Stimulated activated CD4-positive, alpha-beta T cell treated with anti-CD3 and anti-CD28 coated beads, Interleukin-4, amount 100 ng/mL, for 1 hour (primary cell): ENCODE results near the gene PDXDC1.
A peak's percentile ranks its signal among the peaks of the same experiment; 100 is the strongest.
"Not testable (repeated sequence)": the region's sequence is repeated elsewhere in the genome, so short reads cannot be mapped to it uniquely, and the experiment has no call there.

ENCODE experiments used
- DNase-seq: peaks from one replicate; pipeline ENCODE4 v3.0.0-alpha.2; 2020

PDXDC1 gene

DNA sequence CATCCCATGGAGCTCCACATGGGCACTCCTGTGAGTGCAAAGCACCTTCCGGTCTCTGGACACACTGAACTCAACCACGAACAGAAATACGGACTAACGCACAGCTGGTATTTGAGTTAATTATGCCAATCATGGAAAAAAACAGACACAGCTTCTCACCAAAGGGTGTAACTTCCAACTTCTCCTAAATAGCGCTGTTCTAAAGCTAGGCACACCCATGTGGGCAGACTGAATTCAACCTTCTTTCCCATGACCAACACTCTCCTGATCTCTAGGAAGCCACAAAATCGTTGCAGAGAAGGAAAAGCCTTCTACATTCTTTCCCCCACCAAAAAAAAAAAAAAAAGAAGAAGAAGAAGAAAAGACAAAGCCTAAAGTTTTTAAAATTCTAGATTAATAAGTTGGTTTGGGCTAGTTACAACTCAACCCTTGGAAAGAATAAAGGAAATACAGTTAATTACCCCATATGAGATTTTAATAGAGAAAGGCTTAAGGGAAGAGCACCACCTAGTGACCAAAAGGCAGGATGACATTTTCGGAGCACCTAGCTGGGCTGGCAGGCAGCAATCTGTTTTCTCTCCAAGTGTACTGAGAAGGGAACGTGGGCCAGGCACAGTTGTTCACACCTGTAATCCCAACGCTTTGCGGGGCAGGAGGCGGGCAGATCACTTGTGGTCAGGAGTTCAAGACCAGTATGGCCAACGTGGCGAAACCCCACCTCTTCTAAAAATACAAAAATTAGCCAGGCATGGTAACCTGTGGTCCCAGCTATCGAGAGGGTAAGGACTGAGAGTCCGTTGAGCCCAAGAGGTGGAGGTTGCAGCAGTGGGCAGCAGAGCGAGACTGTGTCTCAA, 97.3 kb downstream of the PDXDC1 start:
- DNase-seq, result not testable (repeated sequence)

DNA sequence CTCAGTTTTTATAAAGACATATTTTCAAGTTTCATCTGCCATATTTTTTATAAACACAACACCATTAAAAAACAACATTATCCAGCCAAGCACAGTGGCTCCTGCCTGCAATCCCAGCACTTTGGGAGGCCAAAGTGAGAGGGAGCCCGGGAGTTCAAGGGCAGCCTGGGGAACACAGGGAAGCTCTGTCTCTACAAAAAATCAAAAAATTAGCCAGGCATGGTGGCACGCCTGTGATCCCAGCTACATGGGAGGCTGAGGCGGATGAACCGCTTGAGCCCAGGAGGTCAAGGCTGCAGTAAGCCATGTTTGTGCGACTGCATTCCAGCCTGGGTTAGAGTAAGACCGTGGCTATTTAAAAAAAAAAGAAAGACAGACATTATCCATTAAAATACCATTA, 98.3 kb downstream of the PDXDC1 start:
- DNase-seq, result no peak

DNA sequence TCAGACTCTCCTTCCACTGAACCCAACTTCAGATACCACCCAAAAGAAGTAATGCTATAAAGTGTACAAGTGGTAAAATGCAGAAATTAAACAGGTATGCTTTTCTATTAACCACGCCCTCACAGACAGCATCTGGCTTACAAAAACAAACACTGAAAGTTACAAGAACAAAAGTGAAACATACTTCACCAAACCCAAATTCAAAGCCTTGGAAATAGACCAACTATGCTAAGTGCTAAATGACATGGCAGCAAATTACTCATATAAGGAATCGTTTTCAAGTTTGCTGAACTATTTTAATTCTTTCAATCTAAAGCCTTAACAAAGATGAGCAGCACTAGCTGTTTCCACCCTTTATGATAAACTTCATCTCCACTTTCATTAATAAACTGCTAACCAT, 101.3 kb downstream of the PDXDC1 start:
- DNase-seq, result not testable (repeated sequence)

DNA sequence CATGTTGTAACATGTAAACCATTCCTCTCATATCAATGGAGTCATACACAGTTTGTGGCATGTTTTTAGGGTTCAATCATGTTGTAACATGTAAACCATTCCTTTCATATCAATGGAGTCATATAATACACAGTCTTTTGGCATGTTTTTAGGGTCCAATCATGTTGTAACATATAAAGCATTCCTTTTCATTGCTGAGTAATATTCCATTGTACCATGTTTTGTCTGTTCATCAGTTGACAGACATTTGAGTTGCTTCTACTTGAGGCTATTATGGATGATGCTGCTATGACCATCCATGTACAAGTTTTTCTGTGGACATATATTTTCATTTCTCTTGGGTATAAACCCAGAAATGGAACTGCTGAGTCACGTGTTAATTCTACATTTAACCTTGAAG, 106.1 kb downstream of the PDXDC1 start:
- not testable (repeated sequence) for DNase-seq

DNA sequence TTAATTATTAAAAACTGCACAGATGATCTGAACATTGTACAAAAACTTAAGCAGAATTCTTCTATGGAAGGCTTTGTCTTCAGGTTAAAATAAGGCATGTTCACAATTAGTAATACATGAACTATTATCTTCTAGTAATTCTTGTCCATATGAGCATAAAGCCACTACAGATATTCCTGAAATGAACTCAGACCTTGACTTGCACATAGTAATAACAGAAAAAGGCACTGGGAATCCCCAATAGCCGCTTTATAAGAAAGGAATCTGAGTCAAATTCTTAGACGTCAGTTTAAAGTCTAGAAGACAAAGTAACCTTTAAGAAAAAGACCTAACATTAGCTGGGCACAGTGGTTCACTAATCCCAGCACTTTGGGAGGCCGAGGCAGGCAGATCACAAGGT, 108.0 kb downstream of the PDXDC1 start:
- DNase-seq, result not testable (repeated sequence)

DNA sequence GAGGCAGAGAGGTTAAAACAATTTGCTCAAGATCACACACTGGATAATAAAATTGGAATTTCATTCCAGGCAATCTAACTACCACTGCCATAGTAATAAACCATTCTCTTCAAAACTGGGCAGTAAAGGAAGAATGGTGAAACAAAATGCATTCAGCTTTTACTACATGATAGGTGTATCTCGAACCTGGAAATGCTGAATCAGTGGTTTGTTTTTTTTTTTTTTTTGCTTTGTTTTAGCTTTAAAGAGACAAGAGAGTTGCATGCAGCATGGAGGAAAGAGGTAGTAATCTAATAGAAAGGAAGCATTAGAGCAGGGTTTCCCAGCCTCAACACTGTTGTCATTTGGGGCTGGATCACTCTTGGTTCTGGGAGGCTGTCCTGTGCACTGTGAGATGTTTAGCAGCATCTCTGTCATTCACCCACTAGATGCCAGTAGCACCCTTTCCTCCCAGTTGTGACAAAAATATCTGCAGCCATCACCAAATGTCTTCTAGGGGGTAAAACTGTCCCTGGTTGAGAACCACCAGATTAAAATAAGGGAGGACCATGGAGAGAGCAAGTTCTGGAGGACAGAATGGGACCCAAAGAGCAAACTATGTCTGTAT, 115.9 kb downstream of the PDXDC1 start:
- not testable (repeated sequence) for DNase-seq

DNA sequence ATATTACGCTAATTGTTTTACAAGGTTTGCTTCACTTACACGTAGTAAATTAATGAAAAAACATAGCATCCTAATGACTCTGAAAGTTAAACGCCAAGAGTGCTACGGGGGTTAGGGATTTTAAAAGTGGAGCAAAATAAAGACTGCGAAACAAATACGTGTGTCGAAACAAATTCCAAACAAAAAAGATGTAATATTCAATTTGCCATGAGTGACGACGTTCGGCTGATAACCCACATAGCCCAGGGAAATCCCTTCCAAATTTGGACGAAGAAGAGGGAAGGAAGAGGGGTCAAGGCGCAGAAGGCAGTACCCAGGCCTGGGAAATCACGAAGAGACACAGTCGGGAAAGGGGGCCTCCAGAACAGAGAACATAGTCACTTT, 118.7 kb downstream of the PDXDC1 start:
- not testable (repeated sequence) for DNase-seq

DNA sequence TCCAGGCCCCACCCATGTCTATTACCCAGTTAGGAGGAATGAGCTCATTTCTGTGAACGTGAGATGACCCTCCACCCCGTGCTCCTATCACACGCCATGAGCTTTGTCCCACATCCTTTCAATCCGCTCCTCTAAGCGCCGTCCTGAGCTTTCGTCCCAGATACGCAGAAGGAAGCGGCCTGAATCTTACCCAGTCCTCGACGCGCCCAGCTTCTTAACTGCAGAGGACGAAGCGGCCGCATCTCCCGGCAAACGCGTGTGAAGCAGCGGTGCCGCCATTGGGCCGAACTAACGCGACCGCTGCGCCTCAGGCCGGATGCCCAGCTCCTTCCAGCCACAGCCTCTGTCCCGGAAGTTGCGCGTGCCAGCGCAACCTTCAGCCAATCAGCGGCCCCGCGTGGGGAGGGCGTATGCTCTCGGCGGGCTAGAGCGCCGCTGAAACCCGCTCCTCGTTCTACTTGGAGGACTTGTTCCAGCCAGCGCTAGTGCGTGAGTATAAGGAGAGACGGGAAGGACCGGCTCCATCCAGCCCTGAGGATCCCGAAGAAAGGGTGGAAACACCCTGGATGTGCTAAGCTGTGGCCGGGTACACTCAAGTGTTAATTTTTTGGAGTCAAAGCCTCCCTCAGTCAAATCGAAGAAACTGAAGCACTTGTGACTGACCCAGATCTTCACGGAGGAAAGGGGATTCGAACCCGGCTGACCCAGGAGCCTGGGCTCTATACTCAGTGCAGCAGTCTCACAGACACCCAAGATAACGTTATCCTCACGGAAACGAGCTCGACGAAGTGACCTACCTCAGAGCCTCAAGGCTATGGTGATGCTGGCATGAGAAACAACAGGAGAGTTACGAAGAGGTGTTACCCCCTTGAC, 119.4 kb downstream of the PDXDC1 start, which contains the start of gene RRN3:
Gene RRN3, minus strand, starts transcription at position 318 of the 873 bp plus-strand sequence. Its CDS starts 39 bp downstream, at position 279.
- peak; percentile 89 for DNase-seq

DNA sequence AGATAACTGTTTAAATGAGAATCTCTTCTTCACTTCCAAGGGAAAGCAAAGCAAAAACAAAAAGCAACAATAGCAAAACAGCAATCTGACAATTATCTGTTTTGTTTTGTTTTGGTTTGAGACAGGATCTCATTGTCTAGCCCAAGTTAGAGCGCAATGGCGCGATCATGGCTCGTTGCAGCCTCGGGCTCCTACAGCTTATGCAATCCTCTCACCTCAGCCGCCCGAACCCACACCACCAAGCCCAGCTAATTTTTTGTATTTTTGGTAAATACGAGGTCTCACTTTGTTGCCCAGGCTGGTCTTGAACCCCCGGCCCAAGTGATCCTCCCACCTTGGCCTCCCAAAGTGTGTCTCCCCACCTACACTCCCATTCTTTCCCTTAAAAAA, 121.8 kb downstream of the PDXDC1 start:
- DNase-seq, result not testable (repeated sequence)

DNA sequence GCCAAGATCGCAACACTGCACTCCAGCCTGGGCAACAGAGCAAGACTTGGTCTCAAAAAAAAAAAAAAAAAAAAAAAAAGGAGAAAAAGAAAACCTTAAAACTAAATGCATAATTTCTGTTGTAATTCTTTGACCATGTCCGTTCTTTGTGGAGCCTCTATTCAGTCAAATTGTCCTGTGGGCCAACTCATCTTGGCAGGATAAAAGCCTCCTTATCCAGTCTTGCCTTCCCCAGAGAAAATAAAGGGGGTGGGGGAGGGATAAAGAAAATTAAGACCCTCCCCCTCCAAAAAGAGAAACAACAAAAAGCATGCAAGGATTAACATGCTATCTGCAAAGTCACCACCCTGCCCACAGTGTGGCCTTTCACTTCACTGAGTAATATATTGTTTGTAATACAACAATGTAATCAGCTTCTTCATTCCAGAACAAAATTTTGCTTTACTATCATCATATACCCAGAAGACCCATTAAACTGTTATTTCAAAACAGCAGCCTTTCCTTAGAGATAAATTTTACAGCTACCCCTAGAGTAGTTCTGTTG, 124.6 kb downstream of the PDXDC1 start:
- DNase-seq, result not testable (repeated sequence)

DNA sequence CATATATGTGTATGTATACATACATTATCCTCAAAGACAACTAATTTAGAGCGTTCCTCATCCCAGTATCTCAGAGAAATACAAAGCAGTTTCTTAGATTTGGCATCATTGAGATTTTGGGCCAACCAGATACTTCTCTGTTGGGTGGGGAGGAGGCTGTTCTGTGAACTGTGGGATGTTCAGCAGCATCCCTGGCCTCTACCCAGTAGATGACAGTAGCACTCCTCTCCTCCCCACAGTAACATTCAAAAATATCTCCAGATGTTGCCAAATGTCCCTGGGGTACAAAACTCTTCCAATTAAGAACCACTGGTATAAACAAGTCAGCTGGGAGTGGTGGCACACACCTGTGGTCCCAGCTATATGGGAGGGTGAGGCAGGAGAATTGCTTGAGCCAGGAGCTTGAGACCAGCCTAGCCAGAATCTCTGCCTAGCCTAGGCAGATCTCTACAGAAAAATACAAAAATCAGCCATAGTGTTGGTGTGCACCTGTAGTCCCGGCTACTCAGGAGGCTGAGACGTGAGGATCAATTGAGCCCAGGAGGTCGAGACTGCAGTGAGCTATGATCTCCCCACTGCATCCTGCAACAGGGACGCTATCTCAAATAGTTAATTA, 125.7 kb downstream of the PDXDC1 start:
- DNase-seq, result not testable (repeated sequence)

DNA sequence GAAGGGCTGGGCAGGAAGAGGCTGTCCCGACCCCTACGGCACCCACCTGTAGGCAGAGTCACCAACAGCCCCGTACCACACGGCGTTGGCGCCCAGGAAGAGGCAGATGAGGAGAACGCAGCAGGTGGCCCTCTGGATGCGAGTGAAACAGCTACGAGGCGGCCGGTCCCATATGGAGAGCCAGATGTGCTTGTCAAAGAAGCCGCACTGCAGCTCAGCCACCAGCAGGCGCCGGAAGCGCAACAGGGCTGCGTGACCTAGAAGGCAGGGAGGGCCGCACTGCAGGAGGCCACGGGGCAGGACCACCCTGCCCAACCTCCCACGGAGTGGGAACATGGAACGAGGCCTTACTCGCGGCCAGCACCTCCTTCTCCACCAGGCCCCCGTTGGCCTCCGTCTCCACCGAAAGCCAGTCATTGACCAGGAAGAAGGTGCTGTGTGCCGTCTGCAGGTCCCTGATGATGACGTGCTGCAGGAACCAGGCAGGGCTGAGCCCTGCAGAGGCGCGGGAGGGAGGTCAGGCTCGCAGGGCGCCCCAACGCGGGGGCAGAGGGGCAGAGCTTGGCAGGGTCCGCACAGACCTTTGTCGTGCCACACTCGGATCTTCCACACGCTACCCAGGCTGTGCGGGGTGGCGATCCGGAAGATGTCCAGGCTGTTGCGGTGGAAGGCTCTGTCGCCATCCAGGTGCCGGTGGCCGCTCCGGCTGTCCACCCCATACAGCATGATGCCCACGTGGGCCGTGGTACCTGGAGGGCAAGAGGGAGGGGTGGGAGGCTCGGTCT, 153.0 kb downstream of the PDXDC1 start:
- DNase-seq, result not testable (repeated sequence)

DNA sequence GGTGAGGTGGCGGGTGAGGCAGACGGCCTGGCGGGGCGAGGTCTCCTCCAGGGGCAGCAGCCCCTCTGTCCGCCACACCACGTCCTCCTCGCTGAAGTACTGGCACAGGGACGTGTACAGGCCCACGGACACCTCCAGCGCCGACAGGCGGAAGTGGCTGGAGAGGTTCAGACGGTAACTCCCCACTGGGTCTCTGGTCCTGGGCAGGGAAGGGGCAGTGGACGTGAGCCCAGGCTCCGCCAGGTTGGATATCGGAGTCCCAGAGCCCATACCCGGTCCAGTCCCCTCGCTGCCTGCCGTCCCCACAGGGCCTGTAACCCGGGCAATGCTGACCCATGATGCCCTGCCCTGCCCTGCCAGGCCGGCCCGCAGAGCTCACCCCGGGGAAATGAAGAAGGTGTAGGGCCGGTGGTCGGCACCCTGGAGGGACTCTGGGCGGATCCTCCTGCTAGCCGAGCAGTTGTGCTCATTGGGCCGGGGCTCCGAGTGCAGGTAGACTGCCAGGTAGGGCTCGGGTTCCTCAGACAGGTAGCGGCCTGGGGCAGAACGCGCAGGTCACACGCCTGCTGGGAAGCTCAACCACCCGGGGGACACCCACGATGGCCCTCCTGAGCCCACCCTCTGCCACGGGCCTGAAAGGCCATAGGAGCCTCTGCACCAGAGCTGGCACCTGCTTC, 155.6 kb downstream of the PDXDC1 start:
- DNase-seq, result not testable (repeated sequence)

DNA sequence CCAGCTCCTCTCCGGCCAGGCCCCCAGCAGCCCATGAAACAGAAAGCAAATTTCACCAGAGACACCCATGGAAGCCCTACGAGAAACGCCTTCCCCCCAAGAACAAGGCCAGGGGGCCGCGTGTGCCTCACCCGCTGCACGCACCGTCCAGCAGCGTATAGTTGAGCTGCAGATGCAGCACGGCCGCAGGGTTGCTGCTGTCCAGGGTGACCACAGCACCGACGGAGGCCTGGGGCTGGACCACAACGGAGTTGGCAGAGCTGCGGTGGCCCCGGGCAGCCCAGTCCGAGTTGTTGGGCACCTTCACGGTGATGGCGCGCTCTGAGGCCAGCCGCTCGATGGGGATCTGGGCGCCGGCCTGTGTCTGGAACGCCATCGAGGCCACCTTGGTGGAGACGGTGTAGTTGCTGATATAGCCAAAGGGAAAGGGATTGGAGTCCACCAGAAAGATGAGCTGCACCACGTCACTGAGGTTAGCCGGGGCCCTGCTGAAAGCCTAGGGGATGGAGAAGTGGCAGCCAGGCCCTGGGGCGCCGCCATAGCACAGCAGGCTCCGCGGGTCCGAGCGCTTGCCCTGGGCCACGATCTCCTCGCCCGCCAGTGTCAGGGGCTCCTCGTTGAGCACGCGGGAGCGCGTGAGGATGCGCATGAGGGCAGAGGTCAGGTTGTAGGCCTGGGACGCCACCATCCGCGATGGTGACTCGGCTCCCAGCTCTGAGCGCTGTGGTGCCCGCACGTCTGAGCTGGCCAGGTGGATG, 156.3 kb downstream of the PDXDC1 start:
- not testable (repeated sequence) for DNase-seq

DNA sequence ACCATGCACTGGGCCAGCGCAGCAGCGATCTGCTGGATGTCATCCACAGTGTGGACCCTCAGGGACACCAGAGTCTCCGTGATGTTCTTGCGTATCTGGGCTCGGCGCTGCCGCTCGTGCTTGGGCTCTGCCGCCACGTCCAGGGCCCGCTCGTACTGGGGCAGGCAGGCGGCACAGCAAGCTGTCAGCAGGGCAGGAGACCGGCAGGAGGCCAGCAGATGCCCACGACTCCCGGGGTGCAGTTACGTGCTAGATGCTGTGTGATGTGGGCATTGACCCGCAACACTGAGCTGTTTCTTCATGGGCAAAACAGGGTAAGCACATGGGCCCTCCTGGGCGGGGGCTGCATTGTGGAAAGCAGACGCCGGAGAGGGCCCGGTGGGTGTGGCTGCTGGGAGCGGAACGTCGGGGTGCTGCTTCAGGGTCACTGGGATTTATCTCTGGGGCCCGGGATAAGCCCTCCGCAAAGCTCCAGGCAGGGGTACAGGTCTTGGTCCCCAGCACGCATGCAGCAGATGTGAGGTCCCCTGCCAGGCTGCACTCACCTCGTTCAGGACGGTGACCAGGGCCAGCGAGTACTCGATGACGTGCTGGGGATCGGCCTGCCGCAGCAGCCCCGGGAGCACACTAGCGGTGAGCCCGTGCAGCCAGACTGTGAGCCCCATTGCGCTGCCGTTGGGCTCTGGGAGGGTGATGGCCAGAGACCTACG, 158.0 kb downstream of the PDXDC1 start:
- not testable (repeated sequence) for DNase-seq

DNA sequence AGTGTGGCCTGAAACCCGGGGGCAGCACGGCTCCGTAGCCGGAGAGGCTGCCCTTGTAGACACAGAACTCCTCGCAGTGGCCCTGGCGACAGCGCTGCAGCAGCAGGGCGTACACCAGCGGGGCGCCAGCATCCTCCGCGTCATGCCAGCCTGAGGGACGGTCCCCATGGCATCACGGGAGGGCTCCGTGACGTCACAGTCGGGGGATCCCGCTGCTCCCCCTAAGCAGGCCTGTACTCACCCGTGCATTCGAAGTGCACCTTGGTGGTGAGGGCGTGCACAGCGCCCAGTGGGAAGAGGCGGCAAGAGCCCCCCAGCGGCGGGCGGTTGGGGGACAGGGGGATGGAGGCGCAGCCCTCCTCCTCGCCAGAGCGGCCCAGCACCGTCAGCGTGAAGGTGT, 158.7 kb downstream of the PDXDC1 start:
- DNase-seq, result not testable (repeated sequence)

DNA sequence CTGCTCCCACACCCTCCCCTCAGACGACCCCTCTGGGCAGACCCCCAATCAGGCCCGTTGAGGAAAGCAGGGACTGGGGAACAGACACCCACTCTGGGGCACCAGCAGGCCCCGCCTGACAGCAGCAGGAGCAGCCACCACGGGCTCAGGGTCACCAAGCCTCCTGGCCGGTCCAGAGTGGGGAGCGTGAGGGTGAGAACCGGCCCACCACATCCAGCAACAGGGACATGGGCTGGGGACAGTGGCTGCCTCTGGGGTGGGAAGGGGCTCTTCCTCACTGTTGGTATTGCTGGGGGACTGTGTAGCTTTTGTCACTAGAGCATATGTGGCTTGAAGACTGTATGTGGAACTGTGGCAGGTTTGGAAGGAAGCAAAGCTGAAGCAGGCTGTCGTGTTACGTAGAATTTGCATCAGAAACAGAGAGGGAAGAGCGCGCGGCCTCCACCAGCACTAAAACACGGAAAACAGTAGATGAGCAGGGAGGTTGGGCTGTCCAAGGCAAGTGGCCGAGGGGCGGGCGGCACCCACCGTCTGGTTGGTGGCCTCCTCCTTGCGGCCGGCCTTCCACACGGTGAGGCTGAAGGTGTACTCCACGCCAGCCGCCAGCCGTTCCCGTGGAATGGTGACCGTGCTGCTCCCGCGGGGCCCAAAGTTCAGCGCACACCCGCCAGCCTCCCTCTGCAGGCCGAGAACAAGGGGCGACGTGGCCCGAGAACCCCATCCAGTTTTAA, 160.1 kb downstream of the PDXDC1 start:
- not testable (repeated sequence) for DNase-seq

DNA sequence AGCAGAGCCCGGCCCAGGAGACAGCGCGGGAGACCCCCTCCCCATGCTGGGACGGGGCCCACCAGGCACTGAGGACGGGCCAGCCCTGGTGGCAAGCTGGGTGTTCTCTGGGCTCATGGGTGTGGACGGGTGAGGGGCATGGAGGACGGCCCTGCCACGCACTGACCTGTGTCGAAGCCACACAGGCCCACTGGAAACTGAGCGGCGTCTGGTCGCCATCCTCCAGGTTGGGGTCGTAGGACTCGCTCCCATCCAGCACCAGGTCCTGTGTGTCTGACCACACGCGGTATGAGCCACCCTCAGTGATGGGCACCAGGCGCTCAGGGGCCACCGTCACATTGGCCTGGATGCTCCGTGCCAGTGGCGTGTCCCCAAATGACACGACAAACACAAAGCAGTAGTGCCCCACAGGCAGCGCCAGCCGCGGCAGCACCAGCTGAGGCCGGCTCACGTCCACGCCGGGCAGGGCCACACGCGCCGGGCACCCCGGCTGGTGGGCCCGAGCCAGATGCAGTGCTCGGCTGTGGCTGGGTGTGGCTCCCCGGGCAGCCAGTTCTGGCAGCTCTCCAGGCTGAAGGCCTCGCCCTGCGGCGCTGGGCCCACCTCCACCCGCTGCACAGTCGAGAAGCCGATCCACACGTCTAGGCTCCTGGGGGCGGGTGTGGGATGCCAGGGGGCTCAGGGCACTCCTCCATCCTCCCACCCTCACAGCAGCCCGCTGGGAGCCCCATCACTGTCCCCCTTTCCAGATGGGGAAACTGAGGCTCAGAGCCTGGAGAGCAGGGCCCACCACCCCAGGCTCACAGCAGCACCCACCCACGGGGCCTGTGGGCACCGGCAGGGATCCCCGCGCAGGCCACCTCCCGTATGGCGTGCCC, 160.9 kb downstream of the PDXDC1 start:
- DNase-seq, result not testable (repeated sequence)
